OCI-LY7 (cell line): ENCODE data around the gene ANKRD44.

Experiments
- CTCF ChIP-seq: fragments of 200-600 bp; sonication (generic); conservative IDR thresholded peaks from 2 replicates; pipeline ENCODE4 v1.5.1; 2014; ENCODE audit warnings: mild to moderate bottlenecking, antibody characterized with exemption, low read length, moderate library complexity, mixed read lengths
- EZH2phosphoT487 ChIP-seq: fragments of 200-600 bp; sonication (generic); IDR thresholded peaks from 2 replicates; pipeline ENCODE4 v1.6.1; 2018; ENCODE audit warnings: low read depth, borderline replicate concordance, mild to moderate bottlenecking, mixed run types, antibody characterized with exemption, low read length, moderate library complexity, mixed read lengths

GRCh38 chr2:197280015-197280702, 30.4 kb downstream of the ANKRD44 start:
- TF ChIP-seq CTCF: no peak
- no peak for TF ChIP-seq EZH2phosphoT487
